ENCODE measurements around the gene TAGLN3.

- TF ChIP-seq ZFP30 (CRISPR knock-in tag; IDR thresholded peaks at IDR 0.05): no peak
- TF ChIP-seq PATZ1 (CRISPR knock-in tag; IDR thresholded peaks at IDR 0.05; ENCODE audit: borderline replicate concordance): no peak
Measured at GRCh38 chr3:112004669-112005068, 5.9 kb downstream of the TAGLN3 start.

Measured in SK-N-SH treated with all-trans-retinoic acid at 6 μM for 48 hours (cell line).